ENCODE measurements around the gene TMEM248.
"Not testable (repeated sequence)": the region's sequence is repeated elsewhere in the genome, so short reads cannot be mapped to it uniquely, and the experiment has no call there.

TMEM248 gene

GRCh38 chr7:66920769-66921395 is at the start of gene TMEM248:
TSS of gene TMEM248 (plus strand) at chr7:66921225. CDS start at chr7:66941866, 20,641 bp downstream.
- peak; percentile 94 for DNase-seq (ENCODE audit: low read depth)

GRCh38 chr7:66873476-66873875 is 47.5 kb upstream of the TMEM248 start:
- no peak for DNase-seq (ENCODE audit: low read depth)

GRCh38 chr7:66877577-66878300 is 43.3 kb upstream of the TMEM248 start:
- no peak for DNase-seq (ENCODE audit: low read depth)

GRCh38 chr7:66878301-66878685 is 42.7 kb upstream of the TMEM248 start:
- not testable (repeated sequence) for DNase-seq (ENCODE audit: low read depth)

GRCh38 chr7:66880053-66880452 is 41.0 kb upstream of the TMEM248 start:
- DNase-seq (ENCODE audit: low read depth) = no peak

- DNase-seq (ENCODE audit: low read depth) = not testable (repeated sequence)
These were observed 40.4 kb upstream of the TMEM248 start for GRCh38 chr7:66880577-66880976.

- DNase-seq (ENCODE audit: low read depth) = no peak
These were observed 37.3 kb upstream of the TMEM248 start for GRCh38 chr7:66883716-66884115.

- not testable (repeated sequence) for DNase-seq (ENCODE audit: low read depth)
These were observed 36.5 kb upstream of the TMEM248 start for GRCh38 chr7:66884556-66884955.

GRCh38 chr7:66886152-66886551 is 34.9 kb upstream of the TMEM248 start:
- DNase-seq (ENCODE audit: low read depth) = no peak

GRCh38 chr7:66888223-66888622 is 32.8 kb upstream of the TMEM248 start:
- DNase-seq (ENCODE audit: low read depth) = not testable (repeated sequence)

GRCh38 chr7:66894463-66895080 is 26.5 kb upstream of the TMEM248 start:
- DNase-seq (ENCODE audit: low read depth) = no peak

GRCh38 chr7:66896441-66896840 is 24.6 kb upstream of the TMEM248 start:
- DNase-seq (ENCODE audit: low read depth) = no peak

- DNase-seq (ENCODE audit: low read depth) = no peak
These were observed 21.3 kb upstream of the TMEM248 start for GRCh38 chr7:66899552-66900280.

GRCh38 chr7:66901941-66902843 is 18.8 kb upstream of the TMEM248 start:
- no peak for DNase-seq (ENCODE audit: low read depth)

- no peak for DNase-seq (ENCODE audit: low read depth)
These were observed 18.2 kb upstream of the TMEM248 start for GRCh38 chr7:66902844-66903180.

- no peak for DNase-seq (ENCODE audit: low read depth)
These were observed 17.5 kb upstream of the TMEM248 start for GRCh38 chr7:66903360-66904062.

- DNase-seq (ENCODE audit: low read depth) = no peak
These were observed 16.9 kb upstream of the TMEM248 start for GRCh38 chr7:66904063-66904593.

- DNase-seq (ENCODE audit: low read depth) = no peak
These were observed 15.7 kb upstream of the TMEM248 start for GRCh38 chr7:66905278-66905677.

- no peak for DNase-seq (ENCODE audit: low read depth)
These were observed 15.3 kb upstream of the TMEM248 start for GRCh38 chr7:66905689-66906088.

GRCh38 chr7:66907731-66908130 is 13.3 kb upstream of the TMEM248 start:
- DNase-seq (ENCODE audit: low read depth) = no peak

- DNase-seq (ENCODE audit: low read depth) = peak; percentile 81
These were observed 12.4 kb upstream of the TMEM248 start for GRCh38 chr7:66908598-66908997.

All from CMK (cell line).